ENCODE measurements around the gene UMODL1.

The UMODL1 gene

DNA sequence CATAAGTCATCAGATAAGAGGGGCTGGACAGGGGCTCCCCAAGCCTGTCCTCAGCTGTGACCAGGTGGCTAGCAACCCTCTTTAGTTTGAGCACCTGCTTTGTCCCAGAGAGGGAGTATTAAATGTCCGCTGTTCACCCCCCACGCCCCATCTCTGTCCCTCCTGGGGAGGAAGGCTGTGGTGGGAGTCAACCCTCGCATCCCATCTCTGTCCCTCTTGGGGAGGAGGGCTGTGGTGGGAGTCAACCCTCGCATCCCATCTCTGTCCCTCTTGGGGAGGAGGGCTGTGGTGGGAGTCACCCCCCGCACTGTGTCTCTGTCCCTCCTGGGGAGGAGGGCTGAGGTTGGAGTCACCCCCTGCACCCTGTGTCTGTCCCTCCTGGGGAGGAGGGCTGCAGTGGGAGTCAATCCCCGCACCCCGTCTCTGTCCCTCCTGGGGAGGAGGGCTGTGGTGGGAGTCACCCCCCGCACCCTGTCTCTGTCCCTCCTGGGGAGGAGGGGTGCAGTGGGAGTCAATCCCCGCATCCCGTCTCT lies 75.2 kb downstream of the UMODL1 start:
- peaks cover 48% of the 10 kb centered on the region for H3K27me3 ChIP-seq (ENCODE audit: insufficient read depth, low read length)
- no peaks in the 10 kb centered on the region for H3K4me1 ChIP-seq (ENCODE audit: control insufficient read depth, insufficient read depth, low read length, unreplicated experiment)
- no peaks in the 10 kb centered on the region for H3K79me2 ChIP-seq (ENCODE audit: control insufficient read depth, insufficient read depth, low read length, unreplicated experiment)
- no peak overlapping the region for H2AFZ ChIP-seq (ENCODE audit: low read length, unreplicated experiment)
- H3K4me3 ChIP-seq (ENCODE audit: low read depth, low read length): no peak overlapping the region
- H3K27ac ChIP-seq (ENCODE audit: low read depth, low read length): no peak overlapping the region
- H3K36me3 ChIP-seq (ENCODE audit: insufficient read depth, low read length): no peaks in the 10 kb centered on the region

GRCh38 chr21:42146821-42147220 lies 75.7 kb downstream of the UMODL1 start:
- Histone ChIP-seq H3K4me1 (ENCODE audit: control insufficient read depth, insufficient read depth, low read length, unreplicated experiment) (no peaks in the 10 kb centered on the region), H3K4me3 (ENCODE audit: low read depth, low read length) (no peak overlapping the region), H3K36me3 (ENCODE audit: insufficient read depth, low read length) (no peaks in the 10 kb centered on the region), H3K79me2 (ENCODE audit: control insufficient read depth, insufficient read depth, low read length, unreplicated experiment) (no peaks in the 10 kb centered on the region), H3K27me3 (ENCODE audit: insufficient read depth, low read length) (peaks cover 51% of the 10 kb centered on the region), H2AFZ (ENCODE audit: low read length, unreplicated experiment) (no peak overlapping the region), H3K27ac (ENCODE audit: low read depth, low read length) (no peak overlapping the region)

- H3K27ac ChIP-seq (ENCODE audit: low read depth, low read length): no peak overlapping the region
- no peaks in the 10 kb centered on the region for H3K79me2 ChIP-seq (ENCODE audit: control insufficient read depth, insufficient read depth, low read length, unreplicated experiment)
- no peak overlapping the region for H3K4me3 ChIP-seq (ENCODE audit: low read depth, low read length)
- no peaks in the 10 kb centered on the region for H3K36me3 ChIP-seq (ENCODE audit: insufficient read depth, low read length)
- no peaks in the 10 kb centered on the region for H3K4me1 ChIP-seq (ENCODE audit: control insufficient read depth, insufficient read depth, low read length, unreplicated experiment)
- H2AFZ ChIP-seq (ENCODE audit: low read length, unreplicated experiment): no peak overlapping the region
- peaks cover 50% of the 10 kb centered on the region for H3K27me3 ChIP-seq (ENCODE audit: insufficient read depth, low read length)
Observed at GRCh38 chr21:42147386-42148020, 76.4 kb downstream of the UMODL1 start.

GRCh38 chr21:42148097-42148496 lies 77.0 kb downstream of the UMODL1 start:
- Histone ChIP-seq H3K36me3 (ENCODE audit: insufficient read depth, low read length) (no peaks in the 10 kb centered on the region), H3K79me2 (ENCODE audit: control insufficient read depth, insufficient read depth, low read length, unreplicated experiment) (no peaks in the 10 kb centered on the region), H3K4me3 (ENCODE audit: low read depth, low read length) (no peak overlapping the region), H2AFZ (ENCODE audit: low read length, unreplicated experiment) (no peak overlapping the region), H3K27me3 (ENCODE audit: insufficient read depth, low read length) (peaks cover 50% of the 10 kb centered on the region), H3K4me1 (ENCODE audit: control insufficient read depth, insufficient read depth, low read length, unreplicated experiment) (no peaks in the 10 kb centered on the region), H3K27ac (ENCODE audit: low read depth, low read length) (no peak overlapping the region)

GRCh38 chr21:42148584-42148983 lies 77.5 kb downstream of the UMODL1 start:
- no peak overlapping the region for H3K27ac ChIP-seq (ENCODE audit: low read depth, low read length)
- H3K27me3 ChIP-seq (ENCODE audit: insufficient read depth, low read length): peaks cover 51% of the 10 kb centered on the region
- no peak overlapping the region for H2AFZ ChIP-seq (ENCODE audit: low read length, unreplicated experiment)
- H3K36me3 ChIP-seq (ENCODE audit: insufficient read depth, low read length): no peaks in the 10 kb centered on the region
- no peaks in the 10 kb centered on the region for H3K4me1 ChIP-seq (ENCODE audit: control insufficient read depth, insufficient read depth, low read length, unreplicated experiment)
- H3K79me2 ChIP-seq (ENCODE audit: control insufficient read depth, insufficient read depth, low read length, unreplicated experiment): no peaks in the 10 kb centered on the region
- no peak overlapping the region for H3K4me3 ChIP-seq (ENCODE audit: low read depth, low read length)

GRCh38 chr21:42149656-42150473 lies 78.7 kb downstream of the UMODL1 start:
- Histone ChIP-seq H3K4me1 (ENCODE audit: control insufficient read depth, insufficient read depth, low read length, unreplicated experiment) (no peaks in the 10 kb centered on the region), H3K4me3 (ENCODE audit: low read depth, low read length) (no peak overlapping the region), H3K27me3 (ENCODE audit: insufficient read depth, low read length) (peaks cover 58% of the 10 kb centered on the region), H3K36me3 (ENCODE audit: insufficient read depth, low read length) (no peaks in the 10 kb centered on the region), H2AFZ (ENCODE audit: low read length, unreplicated experiment) (no peak overlapping the region), H3K27ac (ENCODE audit: low read depth, low read length) (no peak overlapping the region), H3K79me2 (ENCODE audit: control insufficient read depth, insufficient read depth, low read length, unreplicated experiment) (no peaks in the 10 kb centered on the region)

- H3K36me3 ChIP-seq (ENCODE audit: insufficient read depth, low read length): no peaks in the 10 kb centered on the region
- no peaks in the 10 kb centered on the region for H3K4me1 ChIP-seq (ENCODE audit: control insufficient read depth, insufficient read depth, low read length, unreplicated experiment)
- no peaks in the 10 kb centered on the region for H3K79me2 ChIP-seq (ENCODE audit: control insufficient read depth, insufficient read depth, low read length, unreplicated experiment)
- H2AFZ ChIP-seq (ENCODE audit: low read length, unreplicated experiment): no peak overlapping the region
- H3K27me3 ChIP-seq (ENCODE audit: insufficient read depth, low read length): peaks cover 65% of the 10 kb centered on the region
- no peak overlapping the region for H3K4me3 ChIP-seq (ENCODE audit: low read depth, low read length)
- H3K27ac ChIP-seq (ENCODE audit: low read depth, low read length): no peak overlapping the region
Observed at GRCh38 chr21:42150474-42151085, 79.5 kb downstream of the UMODL1 start.

- no peaks in the 10 kb centered on the region for H3K36me3 ChIP-seq (ENCODE audit: insufficient read depth, low read length)
- H3K27ac ChIP-seq (ENCODE audit: low read depth, low read length): no peak overlapping the region
- H2AFZ ChIP-seq (ENCODE audit: low read length, unreplicated experiment): no peak overlapping the region
- no peak overlapping the region for H3K4me3 ChIP-seq (ENCODE audit: low read depth, low read length)
- H3K27me3 ChIP-seq (ENCODE audit: insufficient read depth, low read length): peaks cover 63% of the 10 kb centered on the region
- H3K79me2 ChIP-seq (ENCODE audit: control insufficient read depth, insufficient read depth, low read length, unreplicated experiment): no peaks in the 10 kb centered on the region
- H3K4me1 ChIP-seq (ENCODE audit: control insufficient read depth, insufficient read depth, low read length, unreplicated experiment): no peaks in the 10 kb centered on the region
Observed at GRCh38 chr21:42151148-42151947, 80.2 kb downstream of the UMODL1 start.

DNA sequence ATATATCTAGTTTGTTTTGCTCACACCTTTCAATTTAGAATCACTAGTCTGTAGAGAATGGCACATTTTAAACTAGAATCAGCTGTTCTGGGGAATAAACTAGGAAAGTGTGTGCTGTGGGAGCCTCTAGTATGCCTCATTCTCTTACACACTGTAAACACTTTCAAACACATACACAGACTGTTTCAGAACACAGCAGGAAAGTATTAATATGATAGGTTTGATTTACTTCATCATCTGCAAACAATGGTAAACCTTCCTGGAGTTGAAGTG lies 80.8 kb downstream of the UMODL1 start:
- Histone ChIP-seq H2AFZ (ENCODE audit: low read length, unreplicated experiment) (no peak overlapping the region), H3K4me1 (ENCODE audit: control insufficient read depth, insufficient read depth, low read length, unreplicated experiment) (no peaks in the 10 kb centered on the region), H3K36me3 (ENCODE audit: insufficient read depth, low read length) (no peaks in the 10 kb centered on the region), H3K27me3 (ENCODE audit: insufficient read depth, low read length) (peaks cover 63% of the 10 kb centered on the region), H3K79me2 (ENCODE audit: control insufficient read depth, insufficient read depth, low read length, unreplicated experiment) (no peaks in the 10 kb centered on the region), H3K27ac (ENCODE audit: low read depth, low read length) (no peak overlapping the region), H3K4me3 (ENCODE audit: low read depth, low read length) (no peak overlapping the region)

DNA sequence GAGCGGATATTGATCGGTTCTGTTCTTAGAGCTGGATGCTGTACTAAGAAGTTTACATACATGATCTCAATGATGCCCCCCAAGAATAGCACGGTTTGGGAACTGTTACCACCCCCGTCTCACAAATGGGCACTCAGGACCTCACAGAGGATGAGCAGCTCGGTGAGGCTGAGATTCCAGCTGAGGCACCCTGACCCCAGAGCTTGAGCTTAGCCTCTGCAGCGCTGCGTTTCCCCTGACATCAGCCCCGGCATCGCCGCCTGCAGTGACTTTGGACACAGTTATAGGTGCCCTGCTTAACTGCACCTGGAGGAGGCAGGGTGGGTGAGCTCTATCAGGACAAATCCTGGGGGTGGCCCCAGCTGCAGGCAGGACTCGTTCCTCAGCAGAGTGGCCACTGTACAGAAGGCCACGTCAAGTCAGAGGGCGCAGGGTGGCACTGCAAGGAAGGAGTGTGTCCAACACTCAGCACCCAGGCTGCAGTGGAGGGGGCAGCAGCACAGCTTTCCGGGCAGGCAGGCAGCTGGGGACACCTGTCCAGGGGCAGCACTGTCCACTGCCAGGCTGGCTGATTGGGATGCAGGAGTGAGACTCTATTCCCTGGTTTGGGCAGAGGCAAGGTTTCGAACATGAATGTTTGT lies 82.0 kb downstream of the UMODL1 start:
- H3K27ac ChIP-seq (ENCODE audit: low read depth, low read length): no peak overlapping the region
- peaks cover 64% of the 10 kb centered on the region for H3K27me3 ChIP-seq (ENCODE audit: insufficient read depth, low read length)
- no peak overlapping the region for H2AFZ ChIP-seq (ENCODE audit: low read length, unreplicated experiment)
- no peak overlapping the region for H3K4me3 ChIP-seq (ENCODE audit: low read depth, low read length)
- H3K4me1 ChIP-seq (ENCODE audit: control insufficient read depth, insufficient read depth, low read length, unreplicated experiment): no peaks in the 10 kb centered on the region
- H3K36me3 ChIP-seq (ENCODE audit: insufficient read depth, low read length): no peaks in the 10 kb centered on the region
- H3K79me2 ChIP-seq (ENCODE audit: control insufficient read depth, insufficient read depth, low read length, unreplicated experiment): no peaks in the 10 kb centered on the region

All from ACC112 (cell line).